ENCODE measurements around the gene PARD3.

Gene PARD3

DNA sequence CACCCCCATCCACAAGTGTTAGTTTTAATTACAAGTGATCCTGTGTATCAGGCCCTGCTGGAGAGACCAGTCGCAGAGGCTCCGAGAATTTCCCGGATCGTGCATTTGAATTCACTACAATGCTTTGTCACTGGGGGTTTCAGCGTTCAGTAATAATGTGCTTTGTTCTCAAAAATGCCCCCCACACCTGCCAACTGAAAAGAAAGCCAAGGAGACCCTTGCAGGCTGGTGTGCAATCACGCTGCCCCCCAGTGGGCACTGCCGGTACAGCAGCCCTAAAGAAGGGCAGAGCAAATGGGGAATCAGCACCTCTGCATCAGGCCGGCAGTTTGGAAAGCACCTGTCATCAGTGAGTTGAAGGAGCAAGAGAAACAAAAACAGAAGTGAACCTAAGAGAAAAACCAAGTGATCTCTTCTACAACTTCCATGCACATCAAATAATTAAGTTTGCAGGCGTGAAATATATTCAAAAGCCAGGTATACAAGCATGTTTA lies 177.6 kb downstream of the PARD3 start:
- no peak overlapping the region for H3K27ac ChIP-seq (ENCODE audit: low read depth, low read length)
- peaks cover 0 to 10% of the 10 kb centered on the region in 2 donors for H3K4me1 ChIP-seq (ENCODE audit: control insufficient read depth in 1 of 2, insufficient read depth in 2 of 2, low read length in 2 of 2)
- no peak overlapping the region for H3K9ac ChIP-seq (ENCODE audit: low read depth in 1 of 2, low read length in 2 of 2)
- no peaks in the 10 kb centered on the region for H3K36me3 ChIP-seq (ENCODE audit: control insufficient read depth in 1 of 2, insufficient read depth in 2 of 2, low read length in 2 of 2)
- no peak overlapping the region for H3K4me3 ChIP-seq (ENCODE audit: low read depth in 1 of 2, low read length in 2 of 2)
- H3K9me3 ChIP-seq (ENCODE audit: control insufficient read depth in 1 of 2, low read length in 2 of 2), result no peaks in the 10 kb centered on the region
- no peaks in the 10 kb centered on the region for H3K27me3 ChIP-seq (ENCODE audit: control insufficient read depth in 1 of 2, insufficient read depth in 2 of 2, low read length in 2 of 2)

DNA sequence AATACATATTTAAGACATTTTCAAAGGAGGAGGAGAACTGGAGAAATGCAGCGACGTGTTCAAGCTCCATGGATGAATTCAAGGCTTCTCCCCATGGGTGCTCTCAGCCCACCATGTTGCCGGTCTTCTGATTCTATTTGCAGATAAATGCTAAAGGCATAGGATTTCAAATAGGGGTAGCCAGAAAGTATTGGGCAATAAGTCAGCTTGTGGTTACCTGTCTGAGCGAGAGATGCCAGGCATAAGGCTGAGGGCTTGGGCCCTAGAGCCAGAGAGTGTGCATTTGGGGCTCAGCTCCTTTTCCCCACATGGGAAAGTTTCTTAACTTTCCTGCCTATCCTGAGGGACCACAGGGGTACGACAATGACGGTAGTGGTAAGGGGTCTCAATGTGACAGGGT lies 180.0 kb downstream of the PARD3 start:
- Histone ChIP-seq H3K9ac (ENCODE audit: low read depth in 1 of 2, low read length in 2 of 2) (no peak overlapping the region), H3K27me3 (ENCODE audit: control insufficient read depth in 1 of 2, insufficient read depth in 2 of 2, low read length in 2 of 2) (no peaks in the 10 kb centered on the region), H3K4me3 (ENCODE audit: low read depth in 1 of 2, low read length in 2 of 2) (no peak overlapping the region), H3K9me3 (ENCODE audit: control insufficient read depth in 1 of 2, low read length in 2 of 2) (no peaks in the 10 kb centered on the region), H3K36me3 (ENCODE audit: control insufficient read depth in 1 of 2, insufficient read depth in 2 of 2, low read length in 2 of 2) (no peaks in the 10 kb centered on the region), H3K27ac (ENCODE audit: low read depth, low read length) (no peak overlapping the region), H3K4me1 (ENCODE audit: control insufficient read depth in 1 of 2, insufficient read depth in 2 of 2, low read length in 2 of 2) (peaks cover 0 to 10% of the 10 kb centered on the region in 2 donors)

DNA sequence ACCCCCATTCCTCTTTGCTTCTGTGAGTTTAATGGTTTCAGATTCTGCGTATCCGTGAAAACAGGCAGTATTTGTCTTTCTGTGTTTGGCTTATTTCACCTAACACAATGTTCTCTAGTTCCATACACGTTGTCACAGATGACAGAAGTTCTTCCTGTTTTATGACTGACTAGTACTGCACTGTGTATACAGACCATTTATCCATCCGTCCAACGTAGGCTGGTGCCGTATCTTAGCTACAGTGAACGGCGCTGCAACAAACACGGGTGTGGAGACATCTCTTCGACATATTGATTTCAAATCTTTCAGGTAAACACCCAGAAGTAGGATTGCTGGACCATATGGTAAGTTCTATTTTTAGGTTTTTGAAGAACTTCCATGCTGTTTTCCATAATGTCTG lies 181.7 kb downstream of the PARD3 start:
- Histone ChIP-seq H3K36me3 (ENCODE audit: control insufficient read depth in 1 of 2, insufficient read depth in 2 of 2, low read length in 2 of 2) (no peaks in the 10 kb centered on the region), H3K9ac (ENCODE audit: low read depth in 1 of 2, low read length in 2 of 2) (no peak overlapping the region), H3K4me1 (ENCODE audit: control insufficient read depth in 1 of 2, insufficient read depth in 2 of 2, low read length in 2 of 2) (peaks cover 10 to 21% of the 10 kb centered on the region in 2 donors), H3K4me3 (ENCODE audit: low read depth in 1 of 2, low read length in 2 of 2) (no peak overlapping the region), H3K9me3 (ENCODE audit: control insufficient read depth in 1 of 2, low read length in 2 of 2) (no peaks in the 10 kb centered on the region), H3K27me3 (ENCODE audit: control insufficient read depth in 1 of 2, insufficient read depth in 2 of 2, low read length in 2 of 2) (no peaks in the 10 kb centered on the region), H3K27ac (ENCODE audit: low read depth, low read length) (no peak overlapping the region)

DNA sequence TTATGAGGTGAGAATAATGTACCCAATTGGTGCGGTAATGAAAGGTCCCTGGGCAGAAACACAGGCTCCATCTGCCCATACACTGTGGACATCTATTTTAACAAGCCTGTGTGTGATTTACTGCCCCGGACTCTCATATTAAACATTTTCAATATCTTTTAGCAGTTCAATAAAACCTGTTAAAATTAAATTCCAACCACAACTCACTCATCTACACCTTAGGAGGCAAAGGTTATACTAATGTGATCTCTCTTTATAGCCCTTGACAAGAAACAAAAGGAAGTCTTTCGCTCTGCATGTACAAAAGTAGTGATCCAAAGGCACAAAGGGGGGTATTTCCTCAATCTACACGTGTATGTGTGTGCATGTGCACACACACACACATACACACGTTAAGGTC lies 186.0 kb downstream of the PARD3 start:
- Histone ChIP-seq H3K27ac (ENCODE audit: low read depth, low read length) (no peak overlapping the region), H3K4me3 (ENCODE audit: low read depth in 1 of 2, low read length in 2 of 2) (no peak overlapping the region), H3K36me3 (ENCODE audit: control insufficient read depth in 1 of 2, insufficient read depth in 2 of 2, low read length in 2 of 2) (no peaks in the 10 kb centered on the region), H3K4me1 (ENCODE audit: control insufficient read depth in 1 of 2, insufficient read depth in 2 of 2, low read length in 2 of 2) (peaks cover 20 to 22% of the 10 kb centered on the region in 2 donors), H3K9ac (ENCODE audit: low read depth in 1 of 2, low read length in 2 of 2) (no peak overlapping the region), H3K9me3 (ENCODE audit: control insufficient read depth in 1 of 2, low read length in 2 of 2) (no peaks in the 10 kb centered on the region), H3K27me3 (ENCODE audit: control insufficient read depth in 1 of 2, insufficient read depth in 2 of 2, low read length in 2 of 2) (no peaks in the 10 kb centered on the region)

DNA sequence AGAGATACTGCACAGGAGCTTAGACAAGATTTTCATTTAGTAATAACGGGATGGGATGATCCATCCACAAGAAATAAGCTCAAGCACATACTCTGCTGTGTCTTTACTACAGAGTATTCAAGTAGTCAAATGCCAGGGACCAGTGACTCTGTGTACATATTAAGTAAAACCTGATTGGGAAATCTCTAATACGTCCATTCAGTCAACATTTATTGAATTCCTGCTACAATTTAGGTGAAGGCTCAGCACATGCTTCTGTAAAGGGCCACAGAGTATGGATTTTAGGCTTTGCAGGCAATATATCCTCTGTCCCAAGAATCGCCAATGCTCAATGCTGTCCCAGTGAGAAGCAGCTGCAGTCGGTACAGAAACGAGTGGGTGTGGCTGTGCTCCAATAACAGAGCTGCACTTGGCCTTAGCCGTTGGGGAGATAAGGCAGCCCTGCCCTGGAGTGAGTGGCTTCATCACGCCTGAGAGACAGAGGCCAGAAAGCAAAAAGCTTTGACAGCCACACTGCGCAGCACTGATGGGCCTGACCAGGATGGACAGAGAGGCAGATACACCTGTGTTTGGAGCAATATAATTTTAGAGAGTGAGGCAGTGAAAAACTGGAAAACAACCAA lies 186.8 kb downstream of the PARD3 start:
- H3K27me3 ChIP-seq (ENCODE audit: control insufficient read depth in 1 of 2, insufficient read depth in 2 of 2, low read length in 2 of 2), result no peaks in the 10 kb centered on the region
- no peaks in the 10 kb centered on the region for H3K9me3 ChIP-seq (ENCODE audit: control insufficient read depth in 1 of 2, low read length in 2 of 2)
- peaks cover 20 to 22% of the 10 kb centered on the region in 2 donors for H3K4me1 ChIP-seq (ENCODE audit: control insufficient read depth in 1 of 2, insufficient read depth in 2 of 2, low read length in 2 of 2)
- H3K36me3 ChIP-seq (ENCODE audit: control insufficient read depth in 1 of 2, insufficient read depth in 2 of 2, low read length in 2 of 2), result no peaks in the 10 kb centered on the region
- peak overlapping the region in 1 of 2 donors; percentile 7 for H3K4me3 ChIP-seq (ENCODE audit: low read depth in 1 of 2, low read length in 2 of 2)
- H3K27ac ChIP-seq (ENCODE audit: low read depth, low read length), result no peak overlapping the region
- H3K9ac ChIP-seq (ENCODE audit: low read depth in 1 of 2, low read length in 2 of 2), result no peak overlapping the region

DNA sequence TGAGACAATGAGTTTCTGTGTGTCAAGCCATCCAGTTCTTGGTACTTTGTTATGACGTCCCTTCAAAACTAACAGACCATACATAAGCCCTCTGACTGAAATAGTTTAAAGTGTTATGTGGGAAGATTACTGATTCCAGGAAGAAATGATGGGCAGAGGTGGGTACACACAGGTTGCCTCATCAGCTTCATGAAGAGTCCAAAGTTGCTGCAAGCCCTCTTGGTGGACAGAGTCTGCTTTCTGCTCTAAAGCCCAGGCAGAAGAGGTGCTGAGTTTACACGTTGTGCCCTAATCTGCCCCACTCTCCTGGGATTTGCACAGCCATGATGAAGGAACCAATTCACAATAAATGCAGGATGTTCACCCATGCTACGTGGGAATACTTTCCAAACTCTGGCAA lies 187.4 kb downstream of the PARD3 start:
- Histone ChIP-seq H3K4me1 (ENCODE audit: control insufficient read depth in 1 of 2, insufficient read depth in 2 of 2, low read length in 2 of 2) (peaks cover 20 to 22% of the 10 kb centered on the region in 2 donors), H3K27ac (ENCODE audit: low read depth, low read length) (no peak overlapping the region), H3K9me3 (ENCODE audit: control insufficient read depth in 1 of 2, low read length in 2 of 2) (no peaks in the 10 kb centered on the region), H3K27me3 (ENCODE audit: control insufficient read depth in 1 of 2, insufficient read depth in 2 of 2, low read length in 2 of 2) (no peaks in the 10 kb centered on the region), H3K36me3 (ENCODE audit: control insufficient read depth in 1 of 2, insufficient read depth in 2 of 2, low read length in 2 of 2) (no peaks in the 10 kb centered on the region), H3K4me3 (ENCODE audit: low read depth in 1 of 2, low read length in 2 of 2) (no peak overlapping the region), H3K9ac (ENCODE audit: low read depth in 1 of 2, low read length in 2 of 2) (no peak overlapping the region)

DNA sequence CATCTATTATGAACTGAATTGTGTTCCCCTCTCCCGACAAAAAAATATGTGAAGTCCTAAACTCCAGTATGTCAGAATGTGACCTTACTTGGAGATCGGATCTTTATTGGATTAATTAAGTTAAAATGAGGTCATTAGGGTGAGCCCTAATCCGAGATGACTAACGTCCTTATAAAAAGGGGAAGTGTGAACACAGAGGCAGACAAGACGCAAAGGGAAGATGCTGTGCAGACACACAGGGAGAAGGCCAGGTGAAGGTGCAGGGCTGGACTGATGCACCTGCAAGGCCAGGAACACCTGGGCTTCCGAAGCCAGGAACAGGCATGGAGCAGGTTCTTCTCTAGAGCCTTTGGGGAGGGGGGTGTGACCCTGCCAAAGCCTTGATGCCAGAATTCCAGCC lies 187.8 kb downstream of the PARD3 start:
- no peak overlapping the region for H3K9ac ChIP-seq (ENCODE audit: low read depth in 1 of 2, low read length in 2 of 2)
- no peak overlapping the region for H3K27ac ChIP-seq (ENCODE audit: low read depth, low read length)
- H3K27me3 ChIP-seq (ENCODE audit: control insufficient read depth in 1 of 2, insufficient read depth in 2 of 2, low read length in 2 of 2), result no peaks in the 10 kb centered on the region
- no peak overlapping the region for H3K4me3 ChIP-seq (ENCODE audit: low read depth in 1 of 2, low read length in 2 of 2)
- H3K4me1 ChIP-seq (ENCODE audit: control insufficient read depth in 1 of 2, insufficient read depth in 2 of 2, low read length in 2 of 2), result peaks cover 20 to 22% of the 10 kb centered on the region in 2 donors
- H3K9me3 ChIP-seq (ENCODE audit: control insufficient read depth in 1 of 2, low read length in 2 of 2), result no peaks in the 10 kb centered on the region
- H3K36me3 ChIP-seq (ENCODE audit: control insufficient read depth in 1 of 2, insufficient read depth in 2 of 2, low read length in 2 of 2), result no peaks in the 10 kb centered on the region

DNA sequence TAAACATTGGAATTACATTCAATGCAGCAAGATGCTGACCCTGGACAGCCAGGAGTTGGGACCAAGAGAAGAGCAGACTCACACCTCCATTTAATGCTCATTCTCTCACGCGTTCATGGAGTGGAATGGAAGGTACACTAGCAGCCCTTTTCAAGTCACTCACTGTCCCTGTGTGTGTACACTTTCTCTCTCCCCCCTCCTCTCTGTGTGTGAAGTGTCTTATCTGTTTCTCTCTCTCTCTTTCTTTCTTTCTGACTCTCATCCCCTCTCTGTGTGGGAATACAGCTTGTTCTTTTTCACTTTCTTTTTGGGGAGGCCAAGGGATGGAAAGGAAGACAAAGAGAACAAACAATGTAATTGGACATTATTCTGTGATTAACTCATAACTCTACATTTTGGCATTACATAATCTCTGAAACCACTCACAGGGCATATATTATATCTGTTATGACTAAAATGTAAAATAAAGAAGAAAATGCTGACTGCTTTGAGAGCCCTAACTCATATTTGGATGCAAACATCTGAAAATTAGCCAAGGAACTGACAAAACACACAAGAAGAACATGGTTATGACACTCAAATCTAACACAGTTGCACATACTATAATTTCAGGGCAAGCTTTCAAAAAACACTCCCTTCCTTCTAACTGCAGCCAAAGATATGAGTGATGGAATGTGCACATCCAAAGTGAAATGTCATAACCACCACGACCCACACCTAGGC lies 188.8 kb downstream of the PARD3 start:
- no peak overlapping the region for H3K9ac ChIP-seq (ENCODE audit: low read depth in 1 of 2, low read length in 2 of 2)
- H3K36me3 ChIP-seq (ENCODE audit: control insufficient read depth in 1 of 2, insufficient read depth in 2 of 2, low read length in 2 of 2), result no peaks in the 10 kb centered on the region
- no peak overlapping the region for H3K4me3 ChIP-seq (ENCODE audit: low read depth in 1 of 2, low read length in 2 of 2)
- peaks cover 20 to 22% of the 10 kb centered on the region in 2 donors for H3K4me1 ChIP-seq (ENCODE audit: control insufficient read depth in 1 of 2, insufficient read depth in 2 of 2, low read length in 2 of 2)
- H3K9me3 ChIP-seq (ENCODE audit: control insufficient read depth in 1 of 2, low read length in 2 of 2), result no peaks in the 10 kb centered on the region
- H3K27me3 ChIP-seq (ENCODE audit: control insufficient read depth in 1 of 2, insufficient read depth in 2 of 2, low read length in 2 of 2), result no peaks in the 10 kb centered on the region
- H3K27ac ChIP-seq (ENCODE audit: low read depth, low read length), result no peak overlapping the region

DNA sequence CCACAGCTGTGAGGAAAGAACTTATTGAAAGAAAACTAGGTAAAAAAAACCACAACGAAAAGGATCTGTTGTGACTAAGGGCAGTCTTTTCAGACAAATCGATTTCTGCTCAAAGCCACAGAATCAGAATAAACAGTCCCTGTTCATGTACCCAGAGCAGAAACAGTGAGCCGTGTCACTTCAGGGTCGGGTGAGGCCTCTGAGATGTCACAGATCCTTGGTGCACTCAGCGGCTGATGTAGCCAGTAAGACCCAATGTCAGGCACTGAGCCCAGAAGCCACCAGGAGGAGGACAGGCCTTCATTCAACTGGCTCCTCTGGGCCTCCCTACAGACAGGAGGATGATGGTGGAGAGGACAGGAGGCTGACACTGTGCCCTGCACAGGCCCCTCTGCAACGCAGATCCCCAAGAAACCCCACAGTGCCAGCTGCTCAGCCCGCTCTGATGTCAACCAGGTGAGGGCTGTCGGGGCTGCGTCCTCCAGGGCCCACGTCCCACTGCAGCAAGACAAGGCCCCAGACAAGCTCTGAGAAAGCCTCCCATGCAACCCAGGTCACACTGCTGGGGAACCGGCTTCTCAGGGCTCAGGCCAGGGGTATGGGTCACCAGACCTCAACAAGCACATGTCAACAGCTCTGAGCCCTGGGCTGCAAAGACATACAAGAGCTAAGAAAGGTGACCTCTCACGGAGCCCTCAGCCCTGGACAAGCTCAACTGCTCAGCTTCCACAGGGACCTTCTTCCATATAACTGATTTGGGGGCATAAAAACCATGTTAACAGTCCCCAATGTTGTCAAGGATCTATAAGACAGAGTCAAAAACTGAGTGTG lies 190.6 kb downstream of the PARD3 start:
- no peak overlapping the region for H3K9ac ChIP-seq (ENCODE audit: low read depth in 1 of 2, low read length in 2 of 2)
- peaks cover 20 to 22% of the 10 kb centered on the region in 2 donors for H3K4me1 ChIP-seq (ENCODE audit: control insufficient read depth in 1 of 2, insufficient read depth in 2 of 2, low read length in 2 of 2)
- H3K9me3 ChIP-seq (ENCODE audit: control insufficient read depth in 1 of 2, low read length in 2 of 2), result no peaks in the 10 kb centered on the region
- H3K36me3 ChIP-seq (ENCODE audit: control insufficient read depth in 1 of 2, insufficient read depth in 2 of 2, low read length in 2 of 2), result no peaks in the 10 kb centered on the region
- no peak overlapping the region for H3K4me3 ChIP-seq (ENCODE audit: low read depth in 1 of 2, low read length in 2 of 2)
- no peaks in the 10 kb centered on the region for H3K27me3 ChIP-seq (ENCODE audit: control insufficient read depth in 1 of 2, insufficient read depth in 2 of 2, low read length in 2 of 2)
- no peak overlapping the region for H3K27ac ChIP-seq (ENCODE audit: low read depth, low read length)

DNA sequence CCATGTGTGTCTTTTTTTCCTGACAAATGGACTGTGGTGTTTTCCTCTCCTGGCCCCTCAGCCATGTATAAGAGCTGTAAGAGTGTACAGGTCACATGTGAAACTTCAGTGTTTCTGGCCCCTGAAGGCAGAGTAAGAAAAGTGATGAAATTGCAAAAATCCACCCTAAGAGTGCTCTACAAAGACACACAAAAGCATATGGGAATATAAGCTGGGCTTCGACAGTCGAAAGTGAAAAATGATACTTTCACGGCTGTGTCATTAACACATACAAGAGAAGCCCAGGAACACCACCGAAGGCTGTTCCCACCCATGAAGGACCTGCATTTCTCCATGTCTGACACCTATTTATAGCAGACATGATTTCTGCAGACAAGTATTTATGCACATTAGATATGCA lies 192.2 kb downstream of the PARD3 start:
- Histone ChIP-seq H3K9ac (ENCODE audit: low read depth in 1 of 2, low read length in 2 of 2) (no peak overlapping the region), H3K4me3 (ENCODE audit: low read depth in 1 of 2, low read length in 2 of 2) (no peak overlapping the region), H3K27ac (ENCODE audit: low read depth, low read length) (no peak overlapping the region), H3K4me1 (ENCODE audit: control insufficient read depth in 1 of 2, insufficient read depth in 2 of 2, low read length in 2 of 2) (peaks cover 6% of the 10 kb centered on the region in 2 donors), H3K9me3 (ENCODE audit: control insufficient read depth in 1 of 2, low read length in 2 of 2) (no peaks in the 10 kb centered on the region), H3K36me3 (ENCODE audit: control insufficient read depth in 1 of 2, insufficient read depth in 2 of 2, low read length in 2 of 2) (no peaks in the 10 kb centered on the region), H3K27me3 (ENCODE audit: control insufficient read depth in 1 of 2, insufficient read depth in 2 of 2, low read length in 2 of 2) (no peaks in the 10 kb centered on the region)

All from duodenal mucosa (tissue), 2 donors.